ENCODE results near the gene SH2D3A. TPM values are rescaled to one million over a fixed set of nuclear protein-coding genes. Genes with fewer than 3 reads are reported as not detected.
A peak's percentile ranks its signal among the peaks of the same experiment; 100 is the strongest.

SH2D3A gene
- total RNA-seq, 1 experiment from 2014 or later, result 43.4 TPM

DNA sequence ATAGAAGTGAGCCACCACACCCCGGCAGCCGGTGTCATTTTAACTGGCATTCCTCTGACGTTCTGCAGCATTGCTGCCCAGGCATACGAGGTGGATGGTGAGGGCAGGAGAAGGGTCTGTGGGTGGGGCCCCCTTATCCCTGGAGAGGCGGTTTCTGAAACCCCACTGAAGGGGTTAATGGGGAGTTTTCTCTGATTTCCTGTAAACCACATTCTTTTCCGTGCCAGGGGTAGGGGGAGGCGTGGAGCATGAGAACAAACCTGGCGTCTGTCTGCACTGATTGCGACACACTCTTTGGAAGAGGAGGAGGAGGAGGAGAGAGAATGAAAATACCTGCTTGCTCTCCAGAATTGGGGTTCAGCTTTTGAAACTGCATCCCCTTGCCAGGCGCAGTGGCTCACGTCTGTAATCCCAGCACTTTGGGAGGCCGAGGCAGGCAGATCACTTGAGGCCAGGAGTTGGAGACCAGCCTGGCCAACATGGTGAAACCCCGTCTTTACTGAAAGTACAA, 44.1 kb downstream of the SH2D3A start:
- Histone ChIP-seq H3F3A (ENCODE audit: insufficient read depth, low read depth) (peaks cover 26% of the 10 kb centered on the region), H3K27me3 (ENCODE audit: insufficient read depth, low read depth) (no peaks in the 10 kb centered on the region), H3K4me1 (replicated peaks; ENCODE audit: insufficient read depth) (peaks cover 47% of the 10 kb centered on the region), H3K27ac (peak overlapping the region; percentile 68), H3K36me3 (ENCODE audit: low read depth) (no peaks in the 10 kb centered on the region), H3K4me2 (peak overlapping the region; percentile 60), H4K20me1 (ENCODE audit: insufficient read depth) (no peaks in the 10 kb centered on the region), H3K4me3 (no peak overlapping the region), H3K79me2 (ENCODE audit: low read depth) (peaks cover 15% of the 10 kb centered on the region), H3K9me2 (ENCODE audit: insufficient read depth) (no peaks in the 10 kb centered on the region), H3K9me3 (ENCODE audit: insufficient read depth, low read depth) (no peaks in the 10 kb centered on the region), H2AFZ (no peak overlapping the region)
- POLR2A ChIA-PET (ENCODE audit: unreplicated experiment), result no interaction called here
- BruUV-seq (replicated peaks), result TSS peak; percentile 24
- DNase-seq, result peak; percentile 65 to 70
- CTCF ChIA-PET, result no interaction called here
- TF ChIP-seq CTCF (conservative IDR thresholded peaks at IDR 0.05), result no peak
- no peak for TF ChIP-seq EZH2 (IDR thresholded peaks at IDR 0.05; ENCODE audit: low read depth)
- intact Hi-C loops (cut with micrococcal nuclease; ENCODE audit: unreplicated experiment), result no loop called here

DNA sequence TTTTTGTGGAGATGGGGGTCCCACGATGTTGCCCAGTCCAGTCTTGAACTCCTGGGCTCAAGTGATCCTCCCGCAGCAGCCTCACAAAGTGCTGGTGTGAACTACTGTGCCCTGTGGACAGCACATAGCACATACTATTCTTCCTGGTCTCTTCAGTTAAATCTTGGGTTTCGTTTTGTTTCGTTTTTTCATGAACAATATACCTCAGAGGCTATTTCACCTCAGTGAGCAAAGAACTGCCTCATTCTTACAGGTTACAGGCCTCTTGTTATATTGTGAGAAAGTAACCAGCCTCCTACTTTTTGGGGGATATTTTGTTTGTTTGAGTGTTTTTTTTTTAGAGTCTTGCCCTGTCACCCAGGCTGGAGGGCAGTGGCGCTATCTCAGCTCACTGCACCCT, 45.5 kb downstream of the SH2D3A start:
- H3K79me2 ChIP-seq (ENCODE audit: low read depth), result peaks cover 15% of the 10 kb centered on the region
- no peaks in the 10 kb centered on the region for H3K36me3 ChIP-seq (ENCODE audit: low read depth)
- H3K27me3 ChIP-seq (ENCODE audit: insufficient read depth, low read depth), result no peaks in the 10 kb centered on the region
- DNase-seq, result no peak
- H3F3A ChIP-seq (ENCODE audit: insufficient read depth, low read depth), result peaks cover 30% of the 10 kb centered on the region
- no peaks in the 10 kb centered on the region for H4K20me1 ChIP-seq (ENCODE audit: insufficient read depth)
- intact Hi-C loops (cut with micrococcal nuclease; ENCODE audit: unreplicated experiment), result no loop called here
- no TSS peak for BruUV-seq (replicated peaks)
- H2AFZ ChIP-seq, result no peak overlapping the region
- H3K27ac ChIP-seq, result peak overlapping the region; percentile 77
- ChIA-PET POLR2A (ENCODE audit: unreplicated experiment) (interaction anchor here (0.9 to 1.5 kb wide), 2 partner anchors 16 to 44 kb away, joined by 4 read pairs; partner anchors contain the start of gene GPR108), CTCF (no interaction called here)
- no peak overlapping the region; the same call in 1 of the 2 replicates for H3K4me2 ChIP-seq
- H3K4me3 ChIP-seq, result no peak overlapping the region
- no peak for TF ChIP-seq EZH2 (IDR thresholded peaks at IDR 0.05; ENCODE audit: low read depth)
- TF ChIP-seq CTCF (conservative IDR thresholded peaks at IDR 0.05), result no peak
- H3K9me2 ChIP-seq (ENCODE audit: insufficient read depth), result no peaks in the 10 kb centered on the region
- peaks cover 47% of the 10 kb centered on the region for H3K4me1 ChIP-seq (replicated peaks; ENCODE audit: insufficient read depth)
- no peaks in the 10 kb centered on the region for H3K9me3 ChIP-seq (ENCODE audit: insufficient read depth, low read depth)

GRCh38 chr19:6721138-6721474, 46.1 kb downstream of the SH2D3A start:
- CTCF ChIA-PET, result interaction anchor here (0.7 kb wide), 1 partner anchor 16 kb away, joined by 12 read pairs; no protein-coding TSS in a partner anchor
- no peak overlapping the region for H2AFZ ChIP-seq
- H3K9me3 ChIP-seq (ENCODE audit: insufficient read depth, low read depth), result no peaks in the 10 kb centered on the region
- no peak for TF ChIP-seq CTCF (conservative IDR thresholded peaks at IDR 0.05)
- TF ChIP-seq EZH2 (IDR thresholded peaks at IDR 0.05; ENCODE audit: low read depth), result no peak
- H3K4me3 ChIP-seq, result no peak overlapping the region
- no TSS peak for BruUV-seq (replicated peaks)
- H3K79me2 ChIP-seq (ENCODE audit: low read depth), result peaks cover 15% of the 10 kb centered on the region
- peaks cover 47% of the 10 kb centered on the region for H3K4me1 ChIP-seq (replicated peaks; ENCODE audit: insufficient read depth)
- peaks cover 30% of the 10 kb centered on the region for H3F3A ChIP-seq (ENCODE audit: insufficient read depth, low read depth)
- intact Hi-C loops (cut with micrococcal nuclease; ENCODE audit: unreplicated experiment), result no loop called here
- peak overlapping the region; percentile 77 for H3K27ac ChIP-seq
- no peaks in the 10 kb centered on the region for H3K27me3 ChIP-seq (ENCODE audit: insufficient read depth, low read depth)
- POLR2A ChIA-PET (ENCODE audit: unreplicated experiment), result interaction anchor here (0.6 to 1.5 kb wide), 2 partner anchors 16 to 31 kb away, joined by 4 to 15 read pairs; partner anchors contain the start of gene GPR108
- H3K36me3 ChIP-seq (ENCODE audit: low read depth), result no peaks in the 10 kb centered on the region
- no peaks in the 10 kb centered on the region for H4K20me1 ChIP-seq (ENCODE audit: insufficient read depth)
- no peaks in the 10 kb centered on the region for H3K9me2 ChIP-seq (ENCODE audit: insufficient read depth)
- H3K4me2 ChIP-seq, result peak overlapping the region; percentile 96
- no peak for DNase-seq

All from PC-9 (cell line).